GM19438 (cell line): ENCODE measurements around the gene HTR3A.

Experiments
- ATAC-seq: cut with Tn5 transposase; IDR thresholded peaks from one replicate; pipeline ENCODE4 v1.9.1; 2021; ENCODE audit warnings: low read depth; ENCODE audit not compliant: unreplicated experiment

The HTR3A gene

DNA sequence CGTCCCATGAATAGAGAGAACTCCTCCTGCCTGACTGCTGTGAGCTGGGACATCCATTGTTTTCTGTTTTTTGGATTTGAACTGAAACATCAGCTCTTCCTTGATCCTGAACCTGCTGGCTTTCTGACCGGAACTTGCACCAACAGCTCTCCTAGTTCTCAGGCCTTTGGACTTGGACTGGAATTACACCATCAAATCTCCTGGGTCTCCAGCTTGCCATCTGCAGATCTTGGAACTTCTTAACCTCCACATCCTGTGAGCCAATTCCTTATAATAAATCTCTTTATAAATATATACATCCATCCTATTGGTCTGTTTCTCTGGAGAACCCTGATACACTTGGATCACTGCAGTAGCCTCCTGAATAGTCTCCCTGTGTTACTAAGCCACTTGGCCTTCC, 42.1 kb downstream of the HTR3A start:
- ATAC-seq: no peak

DNA sequence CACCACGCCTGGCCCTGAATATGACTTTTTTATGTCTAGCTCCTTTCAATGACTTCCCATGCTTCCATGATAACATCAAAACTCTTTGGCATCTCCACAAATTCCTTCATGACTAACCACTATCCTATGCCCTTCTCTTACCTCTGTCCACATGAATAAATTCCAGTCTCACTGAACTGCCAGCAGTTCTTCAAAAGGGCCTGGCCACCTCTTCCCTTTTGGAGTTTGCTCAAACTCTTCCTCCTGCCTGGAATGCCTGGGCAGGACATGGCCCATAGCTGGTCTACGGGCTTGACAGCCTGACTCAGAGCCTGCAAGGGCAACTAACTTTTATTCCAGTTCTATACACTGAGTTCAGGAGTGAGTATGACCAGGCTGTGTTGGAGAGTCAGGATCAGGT, 42.8 kb downstream of the HTR3A start:
- ATAC-seq: no peak

DNA sequence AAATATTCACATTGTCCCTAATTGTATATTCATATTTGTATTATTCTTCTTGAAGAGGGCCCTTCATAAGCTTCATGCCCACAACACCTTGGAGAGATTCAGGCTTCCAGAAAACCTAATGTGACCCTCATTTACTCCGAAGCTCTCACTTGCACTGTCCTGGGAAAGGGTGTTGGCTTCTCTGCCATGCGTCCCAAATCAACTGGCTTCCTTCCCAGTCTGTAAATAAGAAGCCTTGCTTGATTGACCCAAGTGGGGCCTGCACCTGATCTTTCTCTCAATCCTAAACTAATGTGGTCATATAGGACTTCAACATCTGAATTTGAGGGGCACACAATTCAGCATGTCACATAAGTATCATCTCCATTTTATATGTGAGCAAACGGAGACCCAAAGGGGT, 44.1 kb downstream of the HTR3A start:
- ATAC-seq: no peak

DNA sequence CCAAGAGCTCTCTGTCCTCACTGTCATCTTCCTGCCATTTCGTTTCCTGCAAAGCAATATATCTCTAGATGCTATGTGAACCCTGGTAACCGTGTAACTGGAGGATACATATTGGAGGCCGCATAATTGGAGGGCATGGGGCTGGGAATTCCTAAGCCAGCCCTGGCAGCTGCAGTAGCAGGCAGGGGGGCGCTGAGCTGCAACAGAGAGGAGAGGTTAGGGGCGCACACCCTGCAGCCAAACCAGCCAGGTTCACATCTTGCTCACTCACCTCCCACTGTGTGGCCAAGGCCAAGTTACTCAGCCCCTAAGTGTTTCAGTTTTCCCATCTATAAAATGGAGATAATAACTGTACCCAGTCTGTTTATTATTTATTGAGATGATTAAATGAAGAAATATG, 44.7 kb downstream of the HTR3A start:
- ATAC-seq: no peak

DNA sequence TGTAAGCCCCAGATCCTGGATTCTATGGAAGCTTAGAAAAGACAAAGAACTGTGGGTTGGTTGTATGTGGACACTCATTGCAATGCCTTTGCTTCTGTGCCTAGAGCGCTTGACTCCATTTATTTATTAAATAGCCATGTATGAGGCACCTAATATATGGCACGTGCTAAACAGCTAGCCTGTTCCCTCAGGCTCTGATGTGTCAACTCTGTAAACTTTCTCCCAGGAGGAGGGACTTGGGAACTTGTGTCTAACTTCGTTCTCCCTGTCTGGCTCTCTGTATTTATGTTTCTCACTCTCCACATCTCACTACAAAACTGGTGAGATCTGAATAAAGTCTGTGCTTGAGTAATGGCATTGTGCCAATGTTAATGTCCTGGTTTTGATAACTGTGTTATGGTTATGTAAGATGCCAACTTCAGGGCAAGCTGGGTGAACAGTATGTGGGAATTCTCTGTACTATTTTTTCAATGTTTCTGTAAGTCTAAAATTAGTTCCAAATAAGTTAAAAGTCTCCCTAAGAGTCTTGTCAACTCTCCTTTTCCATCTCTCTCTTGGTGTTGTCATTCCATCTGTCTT, 50.5 kb downstream of the HTR3A start:
- ATAC-seq: no peak

DNA sequence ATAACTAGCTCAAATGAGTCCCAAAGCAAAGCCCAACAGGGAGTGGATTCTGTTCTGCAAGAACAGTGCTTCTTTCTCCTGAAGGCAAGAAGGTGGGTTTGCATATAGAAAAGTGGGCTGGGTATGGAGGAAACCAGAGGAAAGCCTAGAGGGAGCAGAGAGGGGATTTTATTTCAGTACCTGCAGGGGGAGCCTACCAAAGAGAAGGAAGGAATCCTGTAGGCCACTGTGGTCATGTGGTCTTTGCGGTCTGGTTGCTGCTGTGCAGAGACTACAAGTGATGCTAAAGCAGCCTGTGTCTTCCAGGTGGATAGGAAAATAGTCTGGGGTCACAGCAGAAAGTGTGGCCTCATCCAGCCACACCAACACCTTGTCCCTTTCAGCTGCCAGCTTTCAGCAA, 51.4 kb downstream of the HTR3A start:
- no peak for ATAC-seq

DNA sequence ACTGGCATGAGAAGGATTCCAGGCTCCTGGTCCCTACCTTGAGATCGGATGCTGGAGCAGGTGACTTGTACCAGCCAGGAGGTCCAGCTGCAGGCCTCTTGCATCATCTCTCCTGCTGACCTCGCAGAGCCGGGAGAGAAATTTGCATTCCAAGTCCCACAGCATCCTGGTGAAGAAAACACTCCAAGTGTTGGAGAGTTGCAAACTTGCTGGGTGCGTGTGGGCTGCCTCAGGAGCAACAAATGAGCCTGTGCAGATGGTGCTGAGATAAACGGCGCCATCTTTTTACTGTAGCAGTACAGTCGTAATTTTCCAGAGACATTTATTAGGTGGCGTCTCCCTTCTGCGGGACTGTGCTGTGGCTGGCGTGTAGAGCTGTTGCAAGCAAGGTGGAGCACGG, 52.5 kb downstream of the HTR3A start:
- no peak for ATAC-seq

DNA sequence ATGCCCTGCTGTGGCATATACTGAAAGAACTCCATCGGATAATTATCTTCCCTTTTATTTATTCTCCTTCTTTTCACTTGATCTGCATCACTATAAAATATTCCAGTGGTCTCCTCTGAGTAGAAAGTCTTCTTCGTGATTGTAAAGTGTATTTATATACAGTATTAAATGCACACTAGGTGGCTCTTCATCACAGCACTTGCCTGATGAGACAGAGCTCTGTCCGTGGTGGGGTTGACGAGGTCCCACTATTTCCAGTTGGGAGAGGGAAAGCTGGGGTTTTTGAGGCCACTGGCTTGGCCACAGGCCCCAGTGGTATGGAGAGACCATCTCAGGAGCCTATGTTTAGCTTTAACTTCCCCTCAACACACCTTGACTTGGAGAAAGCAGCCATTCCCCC, 53.0 kb downstream of the HTR3A start:
- no peak for ATAC-seq

DNA sequence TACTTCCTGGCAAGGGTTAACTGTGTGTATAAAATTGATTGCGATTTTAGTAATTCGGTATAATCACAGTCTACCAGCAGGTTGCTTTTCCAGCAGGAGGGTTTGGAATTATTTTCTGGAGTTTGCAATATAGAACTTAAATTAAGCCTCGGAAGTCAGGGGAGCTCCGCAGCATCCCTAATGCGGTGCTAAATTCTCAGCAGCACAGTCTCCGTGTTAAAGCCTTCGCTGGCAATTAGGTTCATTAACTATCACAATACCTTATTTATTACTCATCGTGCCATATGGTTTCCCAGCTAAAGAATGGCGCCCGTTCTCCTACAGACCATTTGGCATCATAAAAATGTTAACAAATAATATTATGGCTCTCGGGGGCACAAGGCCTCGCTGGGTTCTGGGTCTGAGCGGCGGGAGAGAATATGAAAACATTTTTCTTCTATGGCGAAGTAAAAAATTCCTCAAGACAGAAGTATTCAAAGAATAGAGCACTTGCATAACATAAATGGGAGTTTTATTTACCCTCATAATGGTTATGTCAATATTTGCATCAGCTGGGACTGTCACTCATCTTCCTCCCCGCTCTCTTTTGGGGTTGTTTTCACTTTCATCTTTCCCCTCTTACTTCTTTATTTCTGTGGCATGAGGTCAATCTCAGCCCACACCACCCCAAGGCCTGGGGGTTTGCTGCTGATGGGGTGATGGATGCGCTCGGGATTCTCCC, 56.5 kb downstream of the HTR3A start:
- no peak for ATAC-seq

DNA sequence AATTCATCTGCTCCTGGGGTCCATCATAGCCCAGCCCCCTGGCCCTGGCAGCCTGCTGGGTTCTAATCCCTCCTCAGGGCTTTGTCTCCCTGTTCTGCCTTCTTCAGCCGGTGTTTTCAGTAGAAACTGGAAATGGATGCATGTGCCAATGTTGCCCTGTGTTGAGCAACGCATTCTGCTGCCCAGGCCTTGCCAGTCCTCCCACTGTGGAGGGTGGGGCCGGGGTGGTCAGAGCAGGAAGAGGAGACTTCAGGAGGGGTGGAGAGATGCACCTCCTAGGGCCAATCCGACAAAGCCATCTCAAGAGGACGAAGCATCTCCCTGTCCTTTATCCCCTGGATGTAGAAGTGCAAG, 57.0 kb downstream of the HTR3A start:
- no peak for ATAC-seq

DNA sequence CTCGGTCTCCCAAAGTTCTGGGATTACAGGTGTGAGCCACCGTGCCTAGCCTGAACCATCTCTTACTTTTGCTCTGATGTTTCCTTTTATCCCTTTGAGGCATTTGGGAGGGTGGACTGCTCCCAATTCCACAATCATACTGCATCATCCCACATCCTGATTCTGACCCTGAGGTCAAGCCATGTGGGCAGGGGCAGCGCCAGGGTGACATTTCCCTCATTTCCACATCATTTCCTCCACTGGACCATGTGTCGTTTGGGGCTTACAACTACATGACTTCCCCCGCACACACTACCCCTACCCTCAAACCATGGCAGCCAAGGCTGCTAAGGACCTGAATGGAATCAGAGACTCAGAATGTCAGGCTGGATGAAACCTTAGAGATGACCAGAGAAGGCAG, 58.2 kb downstream of the HTR3A start:
- ATAC-seq: no peak

DNA sequence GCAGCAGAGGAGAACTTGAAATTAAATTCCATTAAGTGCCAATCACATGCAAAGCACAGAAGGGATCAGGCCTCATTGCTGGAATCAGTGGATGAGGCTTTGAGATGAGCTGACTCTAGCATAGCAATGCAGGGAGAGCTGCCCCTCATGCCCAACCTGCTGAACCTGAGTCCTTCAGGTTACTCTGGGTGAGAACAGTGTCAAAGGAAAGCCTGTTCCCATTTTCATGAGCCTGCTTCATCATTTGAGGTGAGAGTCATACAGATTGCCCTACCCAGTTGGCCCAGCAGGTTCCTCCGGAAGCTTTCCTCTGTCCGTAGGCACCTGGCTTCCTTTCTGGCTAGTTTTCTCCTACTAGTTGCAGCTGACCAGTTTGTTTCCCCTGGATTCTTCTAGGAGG, 58.7 kb downstream of the HTR3A start:
- no peak for ATAC-seq

DNA sequence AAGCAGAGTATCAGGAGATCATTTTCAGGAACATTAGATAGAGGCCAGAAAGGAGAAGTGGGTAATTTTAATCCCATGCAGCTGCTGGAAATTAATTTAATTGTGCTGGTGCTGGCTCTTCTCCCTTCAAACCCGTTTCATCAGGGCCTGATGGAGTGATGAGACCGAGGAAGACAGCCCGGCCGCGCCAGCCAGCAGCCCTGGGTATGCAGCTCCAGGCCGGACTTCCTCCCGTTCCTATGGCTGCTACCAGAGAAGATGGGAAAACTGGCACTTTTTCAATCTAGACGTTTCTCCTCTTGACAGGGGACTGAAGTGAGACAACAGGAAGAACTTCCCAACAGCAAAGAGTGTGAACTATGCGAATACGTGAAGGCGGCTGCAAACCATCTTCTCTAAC, 60.0 kb downstream of the HTR3A start:
- ATAC-seq: no peak

DNA sequence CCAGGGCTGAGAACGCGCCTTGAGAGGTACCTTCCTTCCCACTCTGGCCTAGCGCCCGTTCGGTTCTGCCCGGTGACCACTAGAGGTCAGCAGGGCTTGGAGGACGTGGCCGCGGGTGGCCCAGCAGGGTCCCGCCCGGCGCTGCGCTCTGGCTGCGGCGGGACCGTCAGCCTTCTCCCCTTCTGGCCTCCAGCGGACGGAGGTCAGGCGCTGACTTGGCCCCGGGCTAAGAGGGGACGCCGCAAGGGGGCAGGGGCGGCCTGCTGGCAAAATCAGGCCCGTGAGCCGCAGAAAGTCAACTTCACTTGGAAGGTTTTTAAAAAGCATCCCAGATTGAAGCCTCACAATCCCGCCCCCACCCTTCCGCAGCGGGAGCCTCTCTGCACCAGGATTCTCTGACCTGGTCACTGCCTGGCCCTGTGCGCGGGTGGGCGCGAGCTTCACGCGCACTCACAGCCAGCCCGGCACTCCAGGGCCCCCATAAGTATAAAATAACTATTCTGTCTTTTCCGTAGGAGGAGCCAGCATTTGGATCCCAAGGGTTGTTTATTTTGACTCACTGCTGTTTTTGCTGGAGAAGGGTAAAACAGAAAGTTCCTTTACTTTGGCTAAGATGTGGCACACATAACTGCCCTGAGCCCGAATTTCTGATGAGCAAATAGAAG, 61.4 kb downstream of the HTR3A start:
- no peak for ATAC-seq

DNA sequence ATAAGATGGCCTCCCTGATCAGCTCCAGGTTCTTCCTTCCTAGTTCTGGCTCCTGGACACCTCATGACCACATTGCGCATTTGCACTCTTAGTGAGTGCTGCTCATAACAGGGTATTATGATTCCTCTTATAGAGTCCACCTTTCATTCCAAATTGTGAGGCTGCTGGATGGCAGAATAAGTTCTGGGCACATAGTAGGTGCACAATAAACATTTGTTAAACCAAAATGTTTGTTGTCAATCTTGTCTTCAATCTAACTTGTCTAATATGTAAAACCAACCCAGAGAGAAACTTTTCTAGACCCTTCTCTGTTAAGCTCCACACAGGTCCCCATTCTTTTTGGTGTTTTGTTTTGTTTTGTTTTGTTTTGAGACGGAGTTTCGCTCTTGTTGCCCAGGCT, 62.0 kb downstream of the HTR3A start:
- no peak for ATAC-seq

DNA sequence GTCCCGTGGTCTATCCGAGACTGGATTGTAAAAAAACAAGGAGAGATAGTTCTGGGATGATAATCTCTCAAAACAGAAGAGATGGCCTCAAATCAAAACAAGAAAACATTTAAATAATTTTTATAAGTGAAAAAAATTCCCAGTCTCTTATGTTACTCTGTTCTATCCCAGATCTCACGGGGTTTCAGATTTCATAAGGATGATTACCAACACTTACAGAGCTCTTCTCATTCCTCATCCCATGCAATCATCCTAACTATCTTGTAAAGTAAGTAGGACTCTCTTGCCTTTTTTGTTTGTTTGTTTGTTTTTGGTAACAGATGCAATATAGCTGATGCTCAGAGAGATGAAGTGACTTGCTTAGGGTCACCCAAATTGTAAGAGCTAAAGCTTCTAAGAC, 64.6 kb downstream of the HTR3A start:
- no peak for ATAC-seq
